ENCODE data around the gene CCDC127. TPM values are rescaled to one million over a fixed set of nuclear protein-coding genes. Genes with fewer than 3 reads are reported as not detected.
A peak's percentile ranks its signal among the peaks of the same experiment; 100 is the strongest.
"Not testable (repeated sequence)": the region's sequence is repeated elsewhere in the genome, so short reads cannot be mapped to it uniquely, and the experiment has no call there.

The CCDC127 gene
- total RNA-seq, 1 donor from 2014 or later = 8.8 TPM

- H2AFZ ChIP-seq (ENCODE audit: low read depth, low read length) = peak overlapping the region; percentile 57
- H3K9me3 Mint-ChIP-seq (ENCODE audit: unreplicated experiment) = peaks cover 1% of the 10 kb centered on the region
These were observed 721 bp upstream of the CCDC127 start for GRCh38 chr5:218457-219291.

GRCh38 chr5:216076-216475 is 1.9 kb downstream of the CCDC127 start:
- Mint-ChIP-seq H3K4me1 (ENCODE audit: low read depth, unreplicated experiment) (peaks cover 17% of the 10 kb centered on the region), H3K36me3 (ENCODE audit: low read depth, unreplicated experiment) (peaks cover 10% of the 10 kb centered on the region)
- H3K4me3 Mint-ChIP-seq (ENCODE audit: unreplicated experiment); H3K9me3 Mint-ChIP-seq (ENCODE audit: unreplicated experiment); H3K36me3 ChIP-seq (ENCODE audit: insufficient read depth, low read length); H3K9me3 ChIP-seq (ENCODE audit: insufficient read depth, low read depth, low read length); H3K27me3 Mint-ChIP-seq (ENCODE audit: low read depth, unreplicated experiment); H3K27ac ChIP-seq (ENCODE audit: low read depth, low read length); H2AFZ ChIP-seq (ENCODE audit: low read depth, low read length); DNase-seq (ENCODE audit: low read depth); H3K4me3 ChIP-seq (ENCODE audit: insufficient read depth, low read depth, low read length); H3K27ac Mint-ChIP-seq (ENCODE audit: unreplicated experiment); H3K27me3 ChIP-seq (ENCODE audit: insufficient read depth, low read length); H3K4me2 ChIP-seq (ENCODE audit: low read length); FAIRE-seq; H3K9ac ChIP-seq (ENCODE audit: low read length): not testable (repeated sequence)
- H3K4me1 ChIP-seq (ENCODE audit: insufficient read depth, low read length) = peaks cover 12% of the 10 kb centered on the region
- H3K79me2 ChIP-seq (ENCODE audit: insufficient read depth, low read length) = peaks cover 52% of the 10 kb centered on the region
- H4K20me1 ChIP-seq (ENCODE audit: insufficient read depth, low read length) = peaks cover 25% of the 10 kb centered on the region

More at GRCh38 chr5:218457-219291, 721 bp upstream of the CCDC127 start:
- Histone ChIP-seq H4K20me1 (ENCODE audit: insufficient read depth, low read length) (peaks cover 47% of the 10 kb centered on the region), H3K9ac (ENCODE audit: low read length) (peak overlapping the region; percentile 92), H3K9me3 (ENCODE audit: insufficient read depth, low read depth, low read length) (peaks cover 1% of the 10 kb centered on the region), H3K36me3 (ENCODE audit: insufficient read depth, low read length) (peaks cover 3% of the 10 kb centered on the region), H3K4me2 (ENCODE audit: low read length) (peak overlapping the region; percentile 92), H3K27ac (ENCODE audit: low read depth, low read length) (peak overlapping the region; percentile 82), H3K4me1 (ENCODE audit: insufficient read depth, low read length) (peaks cover 20% of the 10 kb centered on the region), H3K4me3 (ENCODE audit: insufficient read depth, low read depth, low read length) (peak overlapping the region; percentile 89), H3K27me3 (ENCODE audit: insufficient read depth, low read length) (no peaks in the 10 kb centered on the region), H3K79me2 (ENCODE audit: insufficient read depth, low read length) (peaks cover 74% of the 10 kb centered on the region)
- Mint-ChIP-seq H3K4me3 (ENCODE audit: unreplicated experiment) (peak overlapping the region; percentile 98), H3K36me3 (ENCODE audit: low read depth, unreplicated experiment) (peaks cover 8% of the 10 kb centered on the region), H3K4me1 (ENCODE audit: low read depth, unreplicated experiment) (peaks cover 28% of the 10 kb centered on the region), H3K27ac (ENCODE audit: unreplicated experiment) (peak overlapping the region; percentile 92), H3K27me3 (ENCODE audit: low read depth, unreplicated experiment) (no peaks in the 10 kb centered on the region)
- FAIRE-seq (no peak), DNase-seq (ENCODE audit: low read depth) (peak; percentile 14)
- no peak for TF ChIP-seq CTCF (IDR thresholded peaks at IDR 0.05; ENCODE audit: insufficient read depth, low read depth, low read length)

- H4K20me1 ChIP-seq (ENCODE audit: insufficient read depth, low read length) = peaks cover 20% of the 10 kb centered on the region
- H3K27ac Mint-ChIP-seq (ENCODE audit: unreplicated experiment); H3K9me3 ChIP-seq (ENCODE audit: insufficient read depth, low read depth, low read length); H3K36me3 ChIP-seq (ENCODE audit: insufficient read depth, low read length); H3K4me1 ChIP-seq (ENCODE audit: insufficient read depth, low read length); FAIRE-seq; H3K9me3 Mint-ChIP-seq (ENCODE audit: unreplicated experiment); H2AFZ ChIP-seq (ENCODE audit: low read depth, low read length); H3K27me3 Mint-ChIP-seq (ENCODE audit: low read depth, unreplicated experiment); H3K27me3 ChIP-seq (ENCODE audit: insufficient read depth, low read length); H3K4me3 ChIP-seq (ENCODE audit: insufficient read depth, low read depth, low read length): not testable (repeated sequence)
- DNase-seq (ENCODE audit: low read depth) = peak; percentile 43
- H3K9ac ChIP-seq (ENCODE audit: low read length) = peak overlapping the region; percentile 51
- peak overlapping the region; percentile 79 for H3K4me2 ChIP-seq (ENCODE audit: low read length)
- H3K79me2 ChIP-seq (ENCODE audit: insufficient read depth, low read length) = peaks cover 46% of the 10 kb centered on the region
- peaks cover 13% of the 10 kb centered on the region for H3K4me1 Mint-ChIP-seq (ENCODE audit: low read depth, unreplicated experiment)
- peak overlapping the region; percentile 58 for H3K4me3 Mint-ChIP-seq (ENCODE audit: unreplicated experiment)
- peak overlapping the region; percentile 64 for H3K27ac ChIP-seq (ENCODE audit: low read depth, low read length)
- peaks cover 10% of the 10 kb centered on the region for H3K36me3 Mint-ChIP-seq (ENCODE audit: low read depth, unreplicated experiment)
These were observed 2.7 kb downstream of the CCDC127 start for GRCh38 chr5:215256-215655.
